Hematopoietic multipotent progenitor cell treated with erythropoietin and hydrocortisone succinate and interleukin-3 and kit ligand, for 17 days (in vitro differentiated cells): ENCODE measurements around the gene LBHD1.

ENCODE experiments used
- DNase-seq: peaks from one replicate; pipeline ENCODE4 v3.0.0-alpha.2; 2015; ENCODE audit warnings: low spot score

Gene LBHD1

DNA sequence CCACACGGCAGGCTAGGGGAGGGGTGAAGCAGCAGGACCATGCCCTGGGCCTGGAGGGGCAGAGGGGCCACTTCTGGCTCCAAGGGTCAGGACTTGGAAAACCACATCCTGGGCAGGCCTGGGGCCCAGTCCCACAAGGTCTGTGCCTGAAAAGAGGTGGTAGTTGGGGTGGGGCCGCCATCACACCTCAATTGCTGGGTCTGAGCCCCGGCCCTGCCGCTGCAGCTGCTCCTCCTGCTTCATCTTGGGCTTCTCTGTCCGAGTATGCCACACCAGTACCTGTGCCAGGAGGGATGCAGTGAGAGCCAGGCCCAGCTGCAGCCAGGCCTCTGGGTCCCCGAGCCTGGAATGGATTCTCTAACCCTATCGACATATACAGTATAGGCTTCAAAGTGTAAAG is 56.5 kb downstream of the LBHD1 start:
- no peak for DNase-seq

- DNase-seq, result peak; percentile 68
Measured at GRCh38 chr11:62614275-62614674, 57.8 kb downstream of the LBHD1 start.

- DNase-seq, result no peak
Measured at GRCh38 chr11:62613291-62613778, 58.7 kb downstream of the LBHD1 start.
